ENCODE data around the gene WNT2B.

The WNT2B gene

GRCh38 chr1:112505878-112506277, 2.9 kb upstream of the WNT2B start:
- no peaks in the 10 kb centered on the region for H3K27me3 ChIP-seq (replicated peaks)
- H3K36me3 ChIP-seq (replicated peaks), result no peaks in the 10 kb centered on the region
- no peak for TF ChIP-seq CTCF (IDR thresholded peaks at IDR 0.05; ENCODE audit: low read depth, low read length, missing control alignments)
- in situ Hi-C loops (cut with HindIII; ENCODE audit: low pct_ligation_motif_present, low sequenced_read_pairs), result no loop called here
- DNase-seq, result no peak
- H3K27ac ChIP-seq, result no peak overlapping the region
- H3K4me3 ChIP-seq (ENCODE audit: low read depth, low read length), result no peak overlapping the region

GRCh38 chr1:112506306-112506705, 2.5 kb upstream of the WNT2B start:
- Histone ChIP-seq H3K27me3 (replicated peaks) (no peaks in the 10 kb centered on the region), H3K27ac (no peak overlapping the region), H3K4me3 (ENCODE audit: low read depth, low read length) (no peak overlapping the region), H3K36me3 (replicated peaks) (no peaks in the 10 kb centered on the region)
- no peak for DNase-seq
- TF ChIP-seq CTCF (IDR thresholded peaks at IDR 0.05; ENCODE audit: low read depth, low read length, missing control alignments), result no peak
- in situ Hi-C loops (cut with HindIII; ENCODE audit: low pct_ligation_motif_present, low sequenced_read_pairs), result no loop called here

- H3K36me3 ChIP-seq (replicated peaks), result no peaks in the 10 kb centered on the region
- no peak for TF ChIP-seq CTCF (IDR thresholded peaks at IDR 0.05; ENCODE audit: low read depth, low read length, missing control alignments)
- in situ Hi-C loops (cut with HindIII; ENCODE audit: low pct_ligation_motif_present, low sequenced_read_pairs), result no loop called here
- no peaks in the 10 kb centered on the region for H3K27me3 ChIP-seq (replicated peaks)
- no peak overlapping the region for H3K27ac ChIP-seq
- no peak for DNase-seq
- no peak overlapping the region for H3K4me3 ChIP-seq (ENCODE audit: low read depth, low read length)
Measured at GRCh38 chr1:112506731-112507130, 2.0 kb upstream of the WNT2B start.

GRCh38 chr1:112507336-112507735, 1.4 kb upstream of the WNT2B start:
- in situ Hi-C loops (cut with HindIII; ENCODE audit: low pct_ligation_motif_present, low sequenced_read_pairs), result no loop called here
- no peak for TF ChIP-seq CTCF (IDR thresholded peaks at IDR 0.05; ENCODE audit: low read depth, low read length, missing control alignments)
- Histone ChIP-seq H3K36me3 (replicated peaks) (no peaks in the 10 kb centered on the region), H3K27ac (no peak overlapping the region), H3K27me3 (replicated peaks) (no peaks in the 10 kb centered on the region), H3K4me3 (ENCODE audit: low read depth, low read length) (no peak overlapping the region)
- DNase-seq, result no peak

- H3K27ac ChIP-seq, result no peak overlapping the region
- H3K27me3 ChIP-seq (replicated peaks), result no peaks in the 10 kb centered on the region
- in situ Hi-C loops (cut with HindIII; ENCODE audit: low pct_ligation_motif_present, low sequenced_read_pairs), result no loop called here
- H3K36me3 ChIP-seq (replicated peaks), result no peaks in the 10 kb centered on the region
- H3K4me3 ChIP-seq (ENCODE audit: low read depth, low read length), result peak overlapping the region; percentile 43
- TF ChIP-seq CTCF (IDR thresholded peaks at IDR 0.05; ENCODE audit: low read depth, low read length, missing control alignments), result no peak
- DNase-seq, result no peak
Measured at GRCh38 chr1:112507921-112508277, 866 bp upstream of the WNT2B start.

- no peak for TF ChIP-seq CTCF (IDR thresholded peaks at IDR 0.05; ENCODE audit: low read depth, low read length, missing control alignments)
- DNase-seq, result no peak
- Histone ChIP-seq H3K4me3 (ENCODE audit: low read depth, low read length) (peak overlapping the region; percentile 43), H3K27me3 (replicated peaks) (no peaks in the 10 kb centered on the region), H3K36me3 (replicated peaks) (no peaks in the 10 kb centered on the region), H3K27ac (no peak overlapping the region)
- in situ Hi-C loops (cut with HindIII; ENCODE audit: low pct_ligation_motif_present, low sequenced_read_pairs), result no loop called here
Measured at GRCh38 chr1:112509005-112509659, 367 bp downstream of the WNT2B start.
